ENCODE measurements around the gene BUB1B. TPM values are rescaled to one million over a fixed set of nuclear protein-coding genes. Genes with fewer than 3 reads are reported as not detected.

The BUB1B gene
- total RNA-seq, 4 donors from 2014 or later, result 0.13 to 2.4 (median 0.95) TPM

- Histone ChIP-seq H3K4me3 (no peak overlapping the region), H3K27ac (no peak overlapping the region), H3K36me3 (no peaks in the 10 kb centered on the region), H3K9me3 (no peaks in the 10 kb centered on the region), H3K4me1 (peaks cover 0 to 6% (median under 1%) of the 10 kb centered on the region in 3 donors), H3K27me3 (no peaks in the 10 kb centered on the region)
- TF ChIP-seq POLR2AphosphoS5 (IDR thresholded peaks at IDR 0.05), result no peak
- TF ChIP-seq CTCF (IDR thresholded peaks at IDR 0.05), result no peak
- no peak for TF ChIP-seq POLR2A (IDR thresholded peaks at IDR 0.05)
- TF ChIP-seq EP300 (IDR thresholded peaks at IDR 0.05), result no peak
- no peak for ATAC-seq
- WGBS, 2 donors (ENCODE audit: low coverage in 1 of 2), result 96 to 100% methylated on average over 1 to 3 of the region's 11 CpGs
Observed at GRCh38 chr15:40233727-40234577, 73.1 kb downstream of the BUB1B start.

DNA sequence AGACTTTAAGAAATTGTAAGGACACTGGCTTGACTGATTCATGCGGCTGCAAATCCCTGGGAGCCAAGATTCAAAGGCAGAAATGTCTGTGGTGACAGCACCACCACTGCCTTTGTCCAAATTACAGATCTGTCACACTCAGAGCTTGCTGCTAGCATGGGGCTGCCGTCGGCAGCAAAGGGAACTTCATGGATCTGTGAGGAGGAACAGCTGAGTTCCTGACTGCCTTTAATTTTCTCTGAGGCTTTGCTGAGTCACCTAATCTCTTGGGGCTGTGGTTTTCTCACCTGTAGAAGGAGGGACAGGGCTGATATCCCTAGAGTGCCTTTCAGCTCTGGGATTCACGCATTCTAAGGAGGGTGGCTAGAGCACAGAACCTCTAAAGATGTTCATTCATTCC is 73.9 kb downstream of the BUB1B start:
- H3K36me3 ChIP-seq, result no peaks in the 10 kb centered on the region
- peaks cover under 1% of the 10 kb centered on the region for H3K27me3 ChIP-seq
- 40 to 100% methylated on average over 1 to 3 of the region's 4 CpGs for whole genome bisulfite sequencing, 2 donors (ENCODE audit: low coverage in 1 of 2)
- no peak overlapping the region for H3K27ac ChIP-seq
- ATAC-seq, result no peak
- H3K4me3 ChIP-seq, result no peak overlapping the region
- H3K4me1 ChIP-seq, result peaks cover 0 to 12% (median 5%) of the 10 kb centered on the region in 3 donors
- TF ChIP-seq CTCF (IDR thresholded peaks at IDR 0.05) (no peak), EP300 (IDR thresholded peaks at IDR 0.05) (no peak), POLR2A (IDR thresholded peaks at IDR 0.05) (no peak), POLR2AphosphoS5 (IDR thresholded peaks at IDR 0.05) (no peak)
- H3K9me3 ChIP-seq, result no peaks in the 10 kb centered on the region

- no peak overlapping the region for H3K4me3 ChIP-seq
- TF ChIP-seq EP300 (IDR thresholded peaks at IDR 0.05), result no peak
- TF ChIP-seq CTCF (IDR thresholded peaks at IDR 0.05), result no peak
- TF ChIP-seq POLR2AphosphoS5 (IDR thresholded peaks at IDR 0.05), result no peak
- TF ChIP-seq POLR2A (IDR thresholded peaks at IDR 0.05), result no peak
- H3K27ac ChIP-seq, result no peak overlapping the region
- 82 to 100% methylated on average over 2 to 4 of the region's 4 CpGs for WGBS, 2 donors (ENCODE audit: low coverage in 1 of 2)
- H3K36me3 ChIP-seq, result no peaks in the 10 kb centered on the region
- H3K9me3 ChIP-seq, result no peaks in the 10 kb centered on the region
- H3K4me1 ChIP-seq, result peaks cover 0 to 12% (median 5%) of the 10 kb centered on the region in 3 donors
- peaks cover 5% of the 10 kb centered on the region for H3K27me3 ChIP-seq
- no peak for ATAC-seq
Observed at GRCh38 chr15:40235201-40235885, 74.5 kb downstream of the BUB1B start.

DNA sequence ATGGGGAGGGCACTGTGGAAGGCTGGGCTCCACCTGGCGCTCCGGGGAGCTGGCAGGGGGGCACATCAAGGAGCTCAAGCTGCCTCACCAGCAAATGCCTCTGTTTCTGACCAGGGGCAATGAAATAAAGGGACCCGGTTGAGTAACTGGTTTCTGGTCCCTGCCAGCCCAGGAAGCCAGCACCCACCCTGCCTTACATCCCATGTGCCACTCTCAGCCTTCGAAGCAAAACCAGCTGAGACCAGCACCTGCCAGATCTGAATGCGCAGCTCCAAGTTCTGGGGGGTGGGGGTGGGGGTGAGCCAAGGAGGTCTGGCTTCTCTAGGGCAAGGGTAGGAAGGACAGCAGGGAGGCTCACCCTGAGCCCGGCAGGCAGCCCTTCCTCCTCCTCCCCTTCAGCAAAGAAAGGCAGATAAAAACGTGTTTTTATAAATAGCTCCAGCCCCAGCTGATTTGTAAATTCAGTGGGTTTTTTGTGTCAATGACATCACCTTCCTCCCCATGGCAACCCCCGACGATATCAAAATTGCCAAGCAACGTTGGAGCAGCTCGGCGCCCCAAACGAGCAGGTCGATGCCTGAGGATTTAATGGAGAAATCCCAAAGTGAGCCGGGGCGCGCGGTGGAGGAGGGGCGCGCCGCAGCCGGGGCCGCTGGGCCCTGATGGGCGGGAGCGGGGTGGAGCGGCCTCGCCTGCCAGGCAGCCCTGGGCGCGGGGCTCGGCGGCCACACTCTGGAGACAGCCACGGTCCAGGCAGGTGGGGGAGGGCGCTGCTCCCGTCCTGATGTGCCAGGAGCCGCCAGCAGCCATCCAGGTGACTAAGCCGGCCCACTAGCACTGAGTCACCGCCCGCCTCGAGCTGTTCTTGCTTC is 77.9 kb downstream of the BUB1B start, which contains the start of gene PAK6:
Gene PAK6 (plus strand): TSS at position 532 of the 872 bp plus-strand sequence. CDS start 25,723 bp downstream, outside the sequence.
- WGBS, 2 donors (ENCODE audit: low coverage in 1 of 2), result 33 to 67% methylated on average over 2 to 3 of the region's 39 CpGs

More for the DNA sequence above, 77.9 kb downstream of the BUB1B start, which contains the start of gene PAK6:
- H3K4me3 ChIP-seq, result peak within 1 kb of the TSS in 1 of 2 donors; percentile 45
- no peaks in the 10 kb centered on the region for H3K9me3 ChIP-seq
- no peak within 1 kb of the TSS for H3K27ac ChIP-seq
- H3K36me3 ChIP-seq, result no peaks in the 10 kb centered on the region
- peaks cover 5% of the 10 kb centered on the region for H3K27me3 ChIP-seq
- TF ChIP-seq EP300 (IDR thresholded peaks at IDR 0.05), result no peak
- no peak for TF ChIP-seq CTCF (IDR thresholded peaks at IDR 0.05)
- no peak for TF ChIP-seq POLR2AphosphoS5 (IDR thresholded peaks at IDR 0.05)
- no peak for TF ChIP-seq POLR2A (IDR thresholded peaks at IDR 0.05)
- peak; percentile 61 for ATAC-seq
- H3K4me1 ChIP-seq, result peaks cover 0 to 12% (median 5%) of the 10 kb centered on the region in 3 donors
